Activated naive CD4-positive, alpha-beta T cell treated with anti-CD3 and anti-CD28 coated beads for 36 hours (primary cell): Measurements from ENCODE around the gene LAMTOR2. TPM values are rescaled to one million over a fixed set of nuclear protein-coding genes. Genes with fewer than 3 reads are reported as not detected.

ENCODE experiments used
- CTCF ChIA-PET: fragments of 350-600 bp; sonication (Branson Sonifier 250); formaldehyde crosslinking; loops from one replicate; lab custom pipeline; 2021; ENCODE audit warnings: antibody characterized with exemption; lab: Charles Lee
- DNase-seq: peaks from one replicate; pipeline ENCODE4 v3.0.0-alpha.2; 2020
- H3K27ac Mint-ChIP-seq: one replicate; pipeline ENCODE4 v1.8.0; 2021; ENCODE audit warnings: mild to moderate bottlenecking, mixed read lengths
- H3K27me3 Mint-ChIP-seq: one replicate; pipeline ENCODE4 v1.8.0; 2021; ENCODE audit warnings: low read depth, mixed read lengths
- H3K36me3 Mint-ChIP-seq: one replicate; pipeline ENCODE4 v1.8.0; 2021; ENCODE audit warnings: low read depth, mixed read lengths
- H3K4me1 Mint-ChIP-seq: one replicate; pipeline ENCODE4 v1.8.0; 2021; ENCODE audit warnings: low read depth, mixed read lengths
- H3K4me3 Mint-ChIP-seq: one replicate; pipeline ENCODE4 v1.8.0; 2021; ENCODE audit warnings: mild to moderate bottlenecking, moderate library complexity, mixed read lengths
- H3K9me3 Mint-ChIP-seq: one replicate; pipeline ENCODE4 v1.8.0; 2021; ENCODE audit warnings: mixed read lengths
- intact Hi-C: fragments of 100-400 bp; cut with micrococcal nuclease; formaldehyde crosslinking; loops from one replicate; pipeline ENCODE4 v1.15.1; 2023
- total RNA-seq, 2 experiments: library from RNA; stranded (reverse); gene quantifications; one replicate each; pipeline ENCODE4 v1.2.3, GENCODE V29; 2021

The LAMTOR2 gene
- total RNA-seq = 10 to 100 TPM; 54.9 to 55.9 TPM

DNA sequence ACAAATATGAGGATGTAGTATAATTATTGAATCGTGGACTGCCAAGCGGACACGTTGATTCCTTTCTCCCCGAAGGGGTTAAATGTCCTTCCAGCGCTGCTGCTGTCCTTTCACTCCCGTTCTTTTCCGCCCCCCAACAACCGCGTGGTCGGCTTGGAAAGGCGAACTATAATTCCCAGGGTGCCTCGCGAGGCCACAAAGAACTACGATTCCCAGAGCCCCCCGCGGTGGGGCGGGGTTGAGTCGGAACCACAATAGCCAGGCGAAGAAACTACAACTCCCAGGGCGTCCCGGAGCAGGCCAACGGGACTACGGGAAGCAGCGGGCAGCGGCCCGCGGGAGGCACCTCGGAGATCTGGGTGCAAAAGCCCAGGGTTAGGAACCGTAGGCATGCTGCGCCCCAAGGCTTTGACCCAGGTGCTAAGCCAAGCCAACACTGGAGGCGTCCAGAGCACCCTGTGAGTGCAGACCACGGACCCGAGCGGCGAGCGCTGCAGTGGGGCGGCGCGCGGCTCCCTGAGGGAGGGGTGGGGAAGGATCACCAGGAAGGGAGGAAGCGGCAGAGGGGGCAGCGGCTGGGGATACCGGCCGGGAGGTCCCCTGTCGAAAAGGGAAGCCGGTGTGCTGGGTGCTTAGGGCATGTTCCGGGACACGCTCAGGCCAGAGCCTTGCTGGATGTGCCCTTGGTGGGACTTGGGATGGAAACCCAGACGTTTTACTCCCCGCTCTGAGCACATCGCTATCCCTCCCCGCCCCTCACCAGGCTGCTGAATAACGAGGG lies at the start of gene LAMTOR2:
LAMTOR2 (plus strand) TSS at position 283 of the 781 bp plus-strand sequence; CDS start at position 391, 108 bp downstream.
- peak; percentile 98 for DNase-seq
- Mint-ChIP-seq H3K4me3 (peak within 1 kb of the TSS; percentile 92), H3K9me3 (no peaks in the 10 kb centered on the region), H3K36me3 (peaks cover 8% of the 10 kb centered on the region), H3K27ac (peak within 1 kb of the TSS; percentile 93), H3K4me1 (peaks cover 24% of the 10 kb centered on the region), H3K27me3 (no peaks in the 10 kb centered on the region)
- intact Hi-C loops = loop anchor here (1.0 to 10.0 kb wide), 14 partner anchors 12 to 746 kb away; partner anchors contain the start of genes CCT3, FDPS, KHDC4 and MEX3A
- CTCF ChIA-PET = interaction anchor here (0.7 kb wide), 1 partner anchor 117 kb away, joined by 3 read pairs; no protein-coding TSS in a partner anchor

DNA sequence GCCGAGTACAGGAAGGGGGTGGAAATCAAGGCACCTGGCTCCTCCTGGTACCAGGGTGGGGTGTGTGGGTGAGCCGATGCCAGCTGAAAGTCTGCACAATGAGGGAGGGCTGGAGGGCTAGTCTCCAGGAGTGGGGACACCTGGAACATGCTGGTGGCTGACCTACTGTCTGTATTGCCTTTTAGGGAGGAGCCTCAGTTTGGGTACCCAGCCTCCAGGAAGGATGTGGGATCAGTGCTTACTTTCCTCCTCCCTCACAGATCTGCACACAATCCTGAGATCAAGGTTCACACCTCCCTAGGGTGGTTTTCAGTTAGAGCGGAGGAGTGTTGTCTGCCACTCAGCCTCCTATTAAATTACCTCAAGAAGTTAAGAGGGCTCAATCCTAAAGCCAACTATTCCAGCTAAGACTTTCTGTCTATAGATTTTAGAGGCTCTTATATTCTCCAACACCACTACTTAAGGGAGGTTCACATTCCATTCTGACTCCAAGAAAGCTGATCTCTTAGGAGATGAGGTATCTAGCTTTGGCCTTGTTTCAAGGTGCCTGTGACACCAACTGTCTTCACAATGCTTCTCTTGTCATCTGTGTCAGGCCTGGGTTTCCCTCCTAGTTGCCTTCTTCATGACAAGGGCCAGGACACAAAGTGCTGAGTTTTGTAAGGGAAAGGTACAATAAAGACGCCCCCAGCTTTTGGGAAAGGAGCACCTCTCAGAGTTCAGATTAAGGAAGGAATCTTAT lies 49.6 kb upstream of the LAMTOR2 start:
- CTCF ChIA-PET = interaction anchor here (1.0 to 1.2 kb wide), 4 partner anchors 15 to 67 kb away, joined by 3 to 11 read pairs (median 4); no protein-coding TSS in a partner anchor
- Mint-ChIP-seq H3K4me3 (no peak overlapping the region), H3K4me1 (peaks cover 12% of the 10 kb centered on the region), H3K27me3 (no peaks in the 10 kb centered on the region), H3K36me3 (peaks cover 19% of the 10 kb centered on the region), H3K9me3 (no peaks in the 10 kb centered on the region), H3K27ac (peak overlapping the region; percentile 32)
- peak; percentile 46 for DNase-seq
- intact Hi-C loops = no loop called here

- intact Hi-C loops = no loop called here
- CTCF ChIA-PET = interaction anchor here (0.6 to 1.0 kb wide), 2 partner anchors 9 to 85 kb away, joined by 4 read pairs; no protein-coding TSS in a partner anchor
- peaks cover 33% of the 10 kb centered on the region for H3K36me3 Mint-ChIP-seq
- H3K27ac Mint-ChIP-seq = peak overlapping the region; percentile 10
- H3K27me3 Mint-ChIP-seq = no peaks in the 10 kb centered on the region
- H3K4me3 Mint-ChIP-seq = no peak overlapping the region
- DNase-seq = no peak
- peaks cover 12% of the 10 kb centered on the region for H3K4me1 Mint-ChIP-seq
- no peaks in the 10 kb centered on the region for H3K9me3 Mint-ChIP-seq
These were observed 47.8 kb upstream of the LAMTOR2 start for GRCh38 chr1:156006666-156007376.

- DNase-seq = no peak
- Mint-ChIP-seq H3K4me3 (no peak overlapping the region), H3K36me3 (peaks cover 45% of the 10 kb centered on the region), H3K9me3 (no peaks in the 10 kb centered on the region), H3K27ac (no peak overlapping the region), H3K27me3 (no peaks in the 10 kb centered on the region), H3K4me1 (peaks cover 12% of the 10 kb centered on the region)
- intact Hi-C loops = no loop called here
- CTCF ChIA-PET = interaction anchor here (0.6 to 0.7 kb wide), 2 partner anchors 39 to 50 kb away, joined by 4 to 6 read pairs; no protein-coding TSS in a partner anchor
These were observed 45.2 kb upstream of the LAMTOR2 start for GRCh38 chr1:156009404-156009803.

GRCh38 chr1:156012051-156012817 lies 42.3 kb upstream of the LAMTOR2 start:
- H3K4me1 Mint-ChIP-seq = no peaks in the 10 kb centered on the region
- no peaks in the 10 kb centered on the region for H3K27me3 Mint-ChIP-seq
- intact Hi-C loops = no loop called here
- no peak overlapping the region for H3K27ac Mint-ChIP-seq
- CTCF ChIA-PET = no interaction called here
- DNase-seq = no peak
- H3K36me3 Mint-ChIP-seq = peaks cover 46% of the 10 kb centered on the region
- H3K9me3 Mint-ChIP-seq = no peaks in the 10 kb centered on the region
- H3K4me3 Mint-ChIP-seq = no peak overlapping the region

- H3K36me3 Mint-ChIP-seq = peaks cover 49% of the 10 kb centered on the region
- DNase-seq = no peak
- CTCF ChIA-PET = interaction anchor here (0.6 kb wide), 1 partner anchor 93 kb away, joined by 5 read pairs; no protein-coding TSS in a partner anchor
- no peaks in the 10 kb centered on the region for H3K27me3 Mint-ChIP-seq
- H3K4me1 Mint-ChIP-seq = peaks cover 13% of the 10 kb centered on the region
- H3K9me3 Mint-ChIP-seq = no peaks in the 10 kb centered on the region
- intact Hi-C loops = no loop called here
- no peak overlapping the region for H3K4me3 Mint-ChIP-seq
- H3K27ac Mint-ChIP-seq = no peak overlapping the region
These were observed 39.8 kb upstream of the LAMTOR2 start for GRCh38 chr1:156014829-156015228.

GRCh38 chr1:156019946-156020292 lies 34.7 kb upstream of the LAMTOR2 start:
- Mint-ChIP-seq H3K27me3 (no peaks in the 10 kb centered on the region), H3K36me3 (peaks cover 25% of the 10 kb centered on the region), H3K27ac (peak overlapping the region; percentile 91), H3K4me1 (peaks cover 28% of the 10 kb centered on the region), H3K4me3 (peak overlapping the region; percentile 84), H3K9me3 (no peaks in the 10 kb centered on the region)
- CTCF ChIA-PET = interaction anchor here (0.7 kb wide), 1 partner anchor 957 kb away, joined by 3 read pairs; no protein-coding TSS in a partner anchor
- DNase-seq = no peak
- intact Hi-C loops = loop anchor here (5.0 kb wide), 1 partner anchor 317 kb away; the partner anchor contains the start of genes CCT3 and TSACC

- peaks cover 28% of the 10 kb centered on the region for H3K4me1 Mint-ChIP-seq
- intact Hi-C loops = loop anchor here (1.0 to 5.0 kb wide), 4 partner anchors 34 to 758 kb away; partner anchors contain the start of genes CCT3, LAMTOR2, SCAMP3 and TSACC
- CTCF ChIA-PET = interaction anchor here (1.3 kb wide), 1 partner anchor 44 kb away, joined by 4 read pairs; no protein-coding TSS in a partner anchor
- DNase-seq = peak; percentile 94
- H3K27ac Mint-ChIP-seq = peak within 1 kb of the TSS; percentile 91
- peaks cover 25% of the 10 kb centered on the region for H3K36me3 Mint-ChIP-seq
- peak within 1 kb of the TSS; percentile 84 for H3K4me3 Mint-ChIP-seq
- H3K9me3 Mint-ChIP-seq = no peaks in the 10 kb centered on the region
- no peaks in the 10 kb centered on the region for H3K27me3 Mint-ChIP-seq
These were observed 34.1 kb upstream of the LAMTOR2 start, which contains the start of gene SSR2 for GRCh38 chr1:156020293-156021092. SSR2 (minus strand) TSS chr1:156020951; CDS start chr1:156020167, 784 bp downstream.

DNA sequence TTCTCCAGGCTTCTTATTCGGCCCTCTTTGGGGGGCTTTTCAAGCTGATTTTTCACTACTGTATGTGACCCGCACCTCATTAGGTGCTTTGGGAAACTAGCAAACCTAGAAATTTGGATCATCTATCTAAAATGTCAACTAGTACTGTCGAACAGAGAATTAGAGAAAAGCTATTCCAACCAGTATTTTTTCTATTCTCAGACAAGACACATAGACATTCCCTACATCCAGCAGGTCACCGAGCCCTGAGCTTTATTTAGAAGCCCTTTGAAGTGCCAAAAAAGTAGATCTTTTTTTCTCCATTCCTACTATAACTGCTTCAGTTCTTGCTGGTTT lies 33.5 kb upstream of the LAMTOR2 start:
- Mint-ChIP-seq H3K27ac (peak overlapping the region; percentile 91), H3K36me3 (peaks cover 25% of the 10 kb centered on the region), H3K4me1 (peaks cover 28% of the 10 kb centered on the region), H3K4me3 (peak overlapping the region; percentile 84), H3K27me3 (no peaks in the 10 kb centered on the region), H3K9me3 (no peaks in the 10 kb centered on the region)
- CTCF ChIA-PET = interaction anchor here (1.3 kb wide), 1 partner anchor 43 kb away, joined by 4 read pairs; no protein-coding TSS in a partner anchor
- intact Hi-C loops = loop anchor here (1.0 to 5.0 kb wide), 4 partner anchors 33 to 759 kb away; partner anchors contain the start of genes CCT3, LAMTOR2, SCAMP3 and TSACC
- DNase-seq = no peak

GRCh38 chr1:156021954-156022353 lies 32.6 kb upstream of the LAMTOR2 start:
- no peak for DNase-seq
- H3K36me3 Mint-ChIP-seq = peaks cover 21% of the 10 kb centered on the region
- no peaks in the 10 kb centered on the region for H3K27me3 Mint-ChIP-seq
- CTCF ChIA-PET = interaction anchor here (0.8 to 1.2 kb wide), 3 partner anchors 31 to 828 kb away, joined by 3 read pairs; no protein-coding TSS in a partner anchor
- peaks cover 28% of the 10 kb centered on the region for H3K4me1 Mint-ChIP-seq
- H3K9me3 Mint-ChIP-seq = no peaks in the 10 kb centered on the region
- H3K4me3 Mint-ChIP-seq = no peak overlapping the region
- H3K27ac Mint-ChIP-seq = no peak overlapping the region
- intact Hi-C loops = loop anchor here (1.0 to 5.0 kb wide), 4 partner anchors 32 to 760 kb away; partner anchors contain the start of genes CCT3, LAMTOR2, SCAMP3 and TSACC
